ENCODE measurements around the gene SLC23A2.
"Not testable (repeated sequence)": the region's sequence is repeated elsewhere in the genome, so short reads cannot be mapped to it uniquely, and the experiment has no call there.

Gene SLC23A2

DNA sequence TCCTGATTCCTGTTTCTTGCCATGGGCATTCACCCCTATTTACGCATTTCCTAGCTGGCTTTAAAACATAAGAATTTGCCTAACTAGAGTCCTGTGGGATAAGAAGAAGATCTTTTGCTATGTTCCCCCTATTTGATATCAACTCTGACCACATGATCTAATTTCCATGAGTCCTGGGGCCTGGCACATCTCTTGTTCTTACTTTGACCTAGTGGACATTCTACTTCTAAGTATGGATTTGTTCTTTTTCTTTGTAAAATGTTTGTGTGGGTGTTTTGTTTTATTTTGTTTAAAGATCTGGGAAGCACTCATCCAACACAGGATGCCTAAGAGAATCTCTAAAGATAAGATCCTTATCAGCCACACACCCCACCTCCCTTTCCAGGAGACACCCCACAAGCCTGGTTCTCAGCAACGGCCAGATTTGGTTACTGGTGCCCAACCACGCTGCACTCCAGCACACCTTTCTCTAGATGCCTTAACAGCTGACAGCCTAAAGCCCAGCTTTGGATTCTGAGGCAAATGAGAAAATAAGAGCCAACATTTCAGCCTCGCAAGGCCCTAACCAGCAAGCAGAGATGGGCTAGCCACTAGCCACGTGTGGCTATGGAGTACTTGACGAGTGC, 74.7 kb downstream of the SLC23A2 start:
- H3K4me3 ChIP-seq (ENCODE audit: low read depth, low read length) = no peak overlapping the region
- DNase-seq (ENCODE audit: low read depth) = no peak
- TF ChIP-seq, protein P1, sequence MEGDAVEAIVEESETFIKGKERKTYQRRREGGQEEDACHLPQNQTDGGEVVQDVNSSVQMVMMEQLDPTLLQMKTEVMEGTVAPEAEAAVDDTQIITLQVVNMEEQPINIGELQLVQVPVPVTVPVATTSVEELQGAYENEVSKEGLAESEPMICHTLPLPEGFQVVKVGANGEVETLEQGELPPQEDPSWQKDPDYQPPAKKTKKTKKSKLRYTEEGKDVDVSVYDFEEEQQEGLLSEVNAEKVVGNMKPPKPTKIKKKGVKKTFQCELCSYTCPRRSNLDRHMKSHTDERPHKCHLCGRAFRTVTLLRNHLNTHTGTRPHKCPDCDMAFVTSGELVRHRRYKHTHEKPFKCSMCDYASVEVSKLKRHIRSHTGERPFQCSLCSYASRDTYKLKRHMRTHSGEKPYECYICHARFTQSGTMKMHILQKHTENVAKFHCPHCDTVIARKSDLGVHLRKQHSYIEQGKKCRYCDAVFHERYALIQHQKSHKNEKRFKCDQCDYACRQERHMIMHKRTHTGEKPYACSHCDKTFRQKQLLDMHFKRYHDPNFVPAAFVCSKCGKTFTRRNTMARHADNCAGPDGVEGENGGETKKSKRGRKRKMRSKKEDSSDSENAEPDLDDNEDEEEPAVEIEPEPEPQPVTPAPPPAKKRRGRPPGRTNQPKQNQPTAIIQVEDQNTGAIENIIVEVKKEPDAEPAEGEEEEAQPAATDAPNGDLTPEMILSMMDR (IDR thresholded peaks at IDR 0.05; ENCODE audit: low read depth, low read length, missing control alignments) = no peak
- in situ Hi-C loops (cut with HindIII; ENCODE audit: low sequenced_read_pairs) = no loop called here

DNA sequence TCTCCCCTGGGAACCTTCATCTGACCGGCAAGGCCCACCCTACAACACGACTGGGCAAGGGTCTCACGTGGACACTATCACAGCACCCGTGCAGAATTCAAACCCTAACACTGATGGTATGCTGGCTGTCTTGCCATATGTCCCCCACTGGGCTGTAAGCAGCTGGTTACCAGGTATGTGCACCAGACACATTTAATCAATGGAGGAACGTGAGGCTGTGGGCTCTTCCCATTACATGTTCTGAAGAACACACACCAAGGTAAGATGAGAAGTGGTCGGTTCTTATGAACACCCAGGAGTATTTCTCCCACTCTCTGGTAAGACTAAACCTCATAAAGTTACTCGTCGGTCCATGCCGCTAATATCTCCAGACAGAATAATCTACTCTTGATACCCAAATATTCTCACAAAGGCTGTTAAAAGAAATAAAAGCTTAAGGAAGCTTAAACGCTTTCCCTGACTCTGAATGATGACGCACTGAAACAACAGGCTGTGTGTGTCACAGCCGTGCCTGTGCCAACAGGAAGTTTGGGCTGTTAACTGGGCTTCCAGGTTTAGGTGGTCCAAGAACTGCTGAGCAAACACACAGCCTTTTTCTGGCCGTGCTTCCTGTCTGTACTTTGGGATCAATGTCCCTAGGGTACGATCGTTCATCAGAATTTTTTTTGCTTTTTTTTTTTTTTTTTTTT, 75.3 kb downstream of the SLC23A2 start:
- H3K4me3 ChIP-seq (ENCODE audit: low read depth, low read length) = no peak overlapping the region
- TF ChIP-seq, protein P1 (IDR thresholded peaks at IDR 0.05; ENCODE audit: low read depth, low read length, missing control alignments) = no peak
- peak; percentile 85 for DNase-seq (ENCODE audit: low read depth)
- in situ Hi-C loops (cut with HindIII; ENCODE audit: low sequenced_read_pairs) = no loop called here

DNA sequence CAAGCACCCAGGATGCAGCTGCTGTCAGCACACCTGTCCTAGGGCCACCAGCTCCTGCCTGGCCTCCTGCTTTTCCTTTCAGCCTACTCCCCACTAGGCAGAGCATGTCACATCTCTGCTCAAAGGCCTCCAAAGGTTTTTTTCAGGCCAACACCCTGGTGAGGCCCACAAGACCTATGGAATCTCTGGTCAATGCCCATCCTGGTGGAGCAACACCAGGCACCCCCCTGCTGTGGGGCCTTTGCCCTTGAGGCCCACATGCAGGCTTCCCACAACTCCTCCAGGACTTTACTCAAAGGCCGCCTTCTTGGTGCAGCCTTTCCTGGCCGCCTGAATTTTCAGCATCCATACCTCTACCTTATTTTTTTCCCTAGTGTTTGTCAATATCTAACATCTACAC, 76.9 kb downstream of the SLC23A2 start:
- no peak overlapping the region for H3K4me3 ChIP-seq (ENCODE audit: low read depth, low read length)
- TF ChIP-seq, protein P1 (IDR thresholded peaks at IDR 0.05; ENCODE audit: low read depth, low read length, missing control alignments) = no peak
- no peak for DNase-seq (ENCODE audit: low read depth)
- in situ Hi-C loops (cut with HindIII; ENCODE audit: low sequenced_read_pairs) = no loop called here

DNA sequence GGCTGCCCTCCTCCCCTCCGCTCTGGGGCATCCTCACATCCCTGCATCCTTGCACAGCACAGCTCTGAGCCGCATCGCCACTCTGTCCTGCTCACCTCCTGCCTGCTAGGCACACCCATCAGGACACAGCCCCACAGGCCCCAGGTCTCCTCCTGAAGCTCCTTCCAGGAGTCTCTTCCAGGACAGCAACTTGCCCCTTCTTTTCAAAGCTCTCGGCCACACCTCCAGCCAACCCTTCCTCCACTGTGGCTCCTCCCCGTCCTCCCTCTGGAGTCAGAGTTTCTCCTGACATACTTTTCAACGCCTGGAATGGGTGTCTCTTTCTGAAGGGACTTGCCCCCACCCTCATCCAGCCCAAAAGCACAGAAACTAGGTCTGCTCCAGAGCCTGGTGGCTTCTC, 77.3 kb downstream of the SLC23A2 start:
- in situ Hi-C loops (cut with HindIII; ENCODE audit: low sequenced_read_pairs) = no loop called here
- TF ChIP-seq, protein P1 (IDR thresholded peaks at IDR 0.05; ENCODE audit: low read depth, low read length, missing control alignments) = no peak
- DNase-seq (ENCODE audit: low read depth) = no peak
- H3K4me3 ChIP-seq (ENCODE audit: low read depth, low read length) = no peak overlapping the region

DNA sequence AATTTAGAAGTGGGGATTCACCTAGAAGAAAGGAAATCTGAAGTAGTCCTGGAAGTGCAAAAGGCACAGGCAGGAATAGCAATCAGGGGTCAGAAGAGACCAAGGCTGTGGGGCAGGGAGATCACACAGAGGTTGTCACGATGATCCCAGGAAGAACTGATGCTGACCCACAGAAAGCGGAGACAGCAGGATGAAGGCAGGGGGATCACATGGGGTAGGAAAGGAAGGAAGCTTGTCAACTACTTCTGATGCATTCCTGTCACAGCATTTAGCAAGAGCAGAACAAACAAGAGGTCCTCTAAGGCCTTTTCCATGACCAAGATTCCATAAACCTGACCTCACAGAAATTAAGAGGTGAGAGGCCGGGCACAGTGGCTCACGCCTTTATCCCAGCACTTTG, 79.1 kb downstream of the SLC23A2 start:
- H3K4me3 ChIP-seq (ENCODE audit: low read depth, low read length) = no peak overlapping the region
- TF ChIP-seq, protein P1 (IDR thresholded peaks at IDR 0.05; ENCODE audit: low read depth, low read length, missing control alignments) = no peak
- in situ Hi-C loops (cut with HindIII; ENCODE audit: low sequenced_read_pairs) = no loop called here
- no peak for DNase-seq (ENCODE audit: low read depth)

DNA sequence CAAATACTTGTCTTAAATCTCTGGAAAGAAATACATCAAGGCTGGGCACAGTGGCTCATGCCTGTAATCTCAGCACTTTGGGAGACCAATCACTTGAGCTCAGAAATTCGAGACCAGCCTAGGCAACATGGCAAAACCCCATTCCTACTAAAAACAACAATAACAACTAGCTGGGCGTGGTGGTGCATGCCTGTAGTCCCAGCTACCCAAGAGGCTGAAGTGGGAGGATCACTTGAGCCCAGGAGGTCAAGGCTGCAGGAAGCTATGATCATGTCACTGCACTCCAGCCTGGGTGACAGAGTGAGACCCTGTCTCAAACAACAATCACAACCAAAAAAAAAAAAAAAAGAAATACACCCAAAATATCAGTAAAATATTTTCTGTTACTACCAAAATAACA, 80.0 kb downstream of the SLC23A2 start:
- in situ Hi-C loops (cut with HindIII; ENCODE audit: low sequenced_read_pairs); H3K4me3 ChIP-seq (ENCODE audit: low read depth, low read length): not testable (repeated sequence)

DNA sequence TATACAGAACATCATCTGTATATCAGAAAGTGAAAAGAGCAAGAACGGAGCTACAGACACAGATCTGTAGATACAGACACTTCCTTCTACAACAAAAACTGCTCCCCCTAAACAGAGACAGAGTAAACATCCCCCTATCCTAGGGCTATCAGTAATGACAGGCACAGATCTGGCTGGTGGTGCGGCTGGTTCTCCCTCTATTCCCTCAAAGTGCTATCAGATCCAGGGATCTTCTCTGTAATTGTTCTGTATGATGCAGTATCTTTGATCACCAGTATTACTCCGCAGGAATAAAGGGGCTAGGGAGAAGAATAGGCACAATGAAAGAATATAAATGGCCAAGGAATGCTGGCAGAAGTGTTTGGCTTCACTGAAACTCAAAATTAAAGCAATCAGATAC, 80.7 kb downstream of the SLC23A2 start:
- H3K4me3 ChIP-seq (ENCODE audit: low read depth, low read length) = no peak overlapping the region
- in situ Hi-C loops (cut with HindIII; ENCODE audit: low sequenced_read_pairs) = no loop called here
- TF ChIP-seq, protein P1 (IDR thresholded peaks at IDR 0.05; ENCODE audit: low read depth, low read length, missing control alignments) = no peak
- no peak for DNase-seq (ENCODE audit: low read depth)

More for the DNA sequence above, 80.0 kb downstream of the SLC23A2 start:
- not testable (repeated sequence) for DNase-seq (ENCODE audit: low read depth)

Data from astrocyte of the cerebellum (primary cell).